G401 (cell line): Measurements from ENCODE around the gene TMCO4. TPM values are rescaled to one million over a fixed set of nuclear protein-coding genes. Genes with fewer than 3 reads are reported as not detected.
"Not testable (repeated sequence)": the region's sequence is repeated elsewhere in the genome, so short reads cannot be mapped to it uniquely, and the experiment has no call there.

Source experiments
- DNase-seq: peaks from one replicate; pipeline ENCODE4 v3.0.0-alpha.2; 2015; ENCODE audit warnings: low spot score
- in situ Hi-C: cut with HindIII; loops from 2 replicates; pipeline ENCODE4 v1.10.0; 2016; ENCODE audit warnings: low sequenced_read_pairs, mixed read lengths
- total RNA-seq: library from RNA; depleted of rRNA; stranded (reverse); fragments of >200 nt; shearing (Covaris generic); gene quantifications from 2 replicates; pipeline ENCODE4 v1.2.3, GENCODE V29; 2014

Gene TMCO4
- total RNA-seq, 1 experiment from 2014 or later: 12.6 TPM

GRCh38 chr1:19654386-19654785 lies 145.3 kb downstream of the TMCO4 start:
- DNase-seq: no peak
- in situ Hi-C loops: no loop called here

- in situ Hi-C loops: no loop called here
- DNase-seq: peak; percentile 50
Measured at GRCh38 chr1:19651141-19651737, 148.5 kb downstream of the TMCO4 start.

GRCh38 chr1:19650416-19651140 lies 149.1 kb downstream of the TMCO4 start:
- in situ Hi-C loops: no loop called here
- DNase-seq: peak; percentile 46

GRCh38 chr1:19648689-19649088 lies 151.0 kb downstream of the TMCO4 start:
- in situ Hi-C loops: loop anchor here (25.0 kb wide), 1 partner anchor 311 kb away; no protein-coding TSS in a partner anchor
- DNase-seq: peak; percentile 48

- in situ Hi-C loops: loop anchor here (25.0 kb wide), 1 partner anchor 311 kb away; no protein-coding TSS in a partner anchor
Measured at GRCh38 chr1:19648239-19648638, 151.5 kb downstream of the TMCO4 start.

GRCh38 chr1:19647643-19648042 lies 152.1 kb downstream of the TMCO4 start:
- in situ Hi-C loops: loop anchor here (25.0 kb wide), 1 partner anchor 310 kb away; no protein-coding TSS in a partner anchor
- no peak for DNase-seq

More at GRCh38 chr1:19648239-19648638, 151.5 kb downstream of the TMCO4 start:
- DNase-seq: no peak

GRCh38 chr1:19646377-19647319 lies 153.1 kb downstream of the TMCO4 start:
- in situ Hi-C loops: loop anchor here (25.0 kb wide), 1 partner anchor 309 kb away; no protein-coding TSS in a partner anchor
- no peak for DNase-seq

- DNase-seq: no peak
- in situ Hi-C loops: loop anchor here (25.0 kb wide), 1 partner anchor 308 kb away; no protein-coding TSS in a partner anchor
Measured at GRCh38 chr1:19645411-19646251, 154.1 kb downstream of the TMCO4 start.

GRCh38 chr1:19644681-19645410 lies 154.9 kb downstream of the TMCO4 start:
- no peak for DNase-seq

GRCh38 chr1:19644395-19644680 lies 155.4 kb downstream of the TMCO4 start:
- DNase-seq: no peak
- in situ Hi-C loops: loop anchor here (25.0 kb wide), 1 partner anchor 307 kb away; no protein-coding TSS in a partner anchor

More at GRCh38 chr1:19644681-19645410, 154.9 kb downstream of the TMCO4 start:
- in situ Hi-C loops: loop anchor here (25.0 kb wide), 1 partner anchor 308 kb away; no protein-coding TSS in a partner anchor

GRCh38 chr1:19643602-19644394 lies 155.9 kb downstream of the TMCO4 start, which contains the start of gene NBL1:
Gene NBL1 (plus strand): TSS chr1:19644311. CDS start chr1:19655031, 10,720 bp downstream.
- no peak for DNase-seq
- in situ Hi-C loops: loop anchor here (25.0 kb wide), 1 partner anchor 306 kb away; no protein-coding TSS in a partner anchor

- in situ Hi-C loops: loop anchor here (25.0 kb wide), 1 partner anchor 306 kb away; no protein-coding TSS in a partner anchor
- no peak for DNase-seq
Measured at GRCh38 chr1:19643121-19643520, 156.6 kb downstream of the TMCO4 start.

GRCh38 chr1:19640363-19641316 lies 159.1 kb downstream of the TMCO4 start:
- in situ Hi-C loops: loop anchor here (25.0 kb wide), 1 partner anchor 303 kb away; no protein-coding TSS in a partner anchor
- DNase-seq: no peak

- no peak for DNase-seq
- in situ Hi-C loops: loop anchor here (25.0 kb wide), 1 partner anchor 303 kb away; no protein-coding TSS in a partner anchor
Measured at GRCh38 chr1:19639999-19640362, 159.7 kb downstream of the TMCO4 start.

GRCh38 chr1:19639228-19639627 lies 160.5 kb downstream of the TMCO4 start:
- in situ Hi-C loops: loop anchor here (25.0 kb wide), 1 partner anchor 302 kb away; no protein-coding TSS in a partner anchor
- DNase-seq: not testable (repeated sequence)

- in situ Hi-C loops: loop anchor here (25.0 kb wide), 1 partner anchor 300 kb away; no protein-coding TSS in a partner anchor
- DNase-seq: no peak
Measured at GRCh38 chr1:19637606-19638005, 162.1 kb downstream of the TMCO4 start.
